HG03108 (cell line): ENCODE results near the gene SLC35E1.
"Not testable (repeated sequence)": the region's sequence is repeated elsewhere in the genome, so short reads cannot be mapped to it uniquely, and the experiment has no call there.

Experiments
- ATAC-seq: cut with Tn5 transposase; IDR thresholded peaks from one replicate; pipeline ENCODE4 v1.9.1; 2021; ENCODE audit warnings: moderate library complexity; ENCODE audit not compliant: unreplicated experiment

SLC35E1 gene

DNA sequence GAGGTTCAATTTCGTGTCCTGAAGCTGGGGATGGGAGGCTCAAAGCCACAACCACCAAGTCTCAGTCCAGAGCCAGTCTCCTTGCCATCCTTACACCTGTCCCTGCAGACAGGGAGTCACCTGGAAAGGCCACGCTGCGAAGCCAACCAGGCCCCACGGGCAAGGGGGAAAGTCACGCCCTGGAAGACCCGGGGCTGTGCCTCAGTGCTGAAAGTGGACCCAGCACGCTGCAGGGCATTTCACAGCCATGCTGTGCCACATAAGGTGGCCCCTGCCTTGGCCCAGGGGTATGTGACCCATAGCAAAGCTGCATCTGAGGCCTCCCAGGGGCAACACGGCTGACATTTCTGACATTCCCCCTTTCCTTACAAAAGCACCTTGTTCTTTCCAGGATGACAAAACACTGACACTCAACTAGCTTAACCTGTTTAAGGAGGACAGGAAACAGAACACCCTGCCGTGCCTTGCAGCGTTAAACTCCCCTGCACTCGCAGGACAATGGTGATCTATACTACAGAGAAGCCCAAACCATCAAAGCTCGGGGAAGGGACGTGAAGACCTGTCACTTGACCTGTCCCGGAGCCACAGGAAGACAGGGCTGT, 44.8 kb downstream of the SLC35E1 start:
- no peak for ATAC-seq

DNA sequence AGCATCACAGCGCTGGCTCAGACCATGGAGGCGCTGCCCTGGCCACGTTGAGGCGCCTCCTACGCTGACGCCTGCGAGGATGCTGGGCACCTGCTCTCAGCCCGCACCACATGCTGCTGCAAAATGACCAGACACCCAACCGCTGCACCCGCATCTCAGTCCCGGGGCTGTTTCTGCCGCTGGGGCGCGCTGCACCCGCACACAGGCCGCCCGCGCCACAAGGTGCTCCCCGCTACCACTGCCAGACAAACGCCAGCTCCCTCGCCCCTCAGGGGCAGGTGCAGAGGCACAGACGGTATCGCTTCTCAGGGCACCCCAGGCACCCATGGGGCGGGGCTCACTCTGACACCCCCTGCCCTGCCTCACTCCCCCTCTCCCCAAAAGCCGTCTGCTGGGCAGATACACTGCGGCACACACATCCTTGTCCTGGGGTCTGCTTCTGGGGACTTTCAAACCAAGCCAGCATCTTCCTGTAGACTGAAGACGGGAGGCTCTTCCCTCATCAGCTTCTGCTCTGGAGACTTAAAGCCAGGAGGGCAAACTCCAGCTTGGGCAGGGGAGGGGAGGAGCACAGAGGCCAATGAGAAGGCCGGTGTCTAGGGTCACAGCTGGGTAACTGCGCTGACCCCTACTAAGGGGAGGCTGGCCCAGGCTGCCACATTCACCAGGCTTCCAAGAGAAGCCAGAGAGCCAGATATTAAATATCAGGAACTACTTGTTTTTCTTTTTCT, 46.3 kb downstream of the SLC35E1 start:
- ATAC-seq, result no peak

DNA sequence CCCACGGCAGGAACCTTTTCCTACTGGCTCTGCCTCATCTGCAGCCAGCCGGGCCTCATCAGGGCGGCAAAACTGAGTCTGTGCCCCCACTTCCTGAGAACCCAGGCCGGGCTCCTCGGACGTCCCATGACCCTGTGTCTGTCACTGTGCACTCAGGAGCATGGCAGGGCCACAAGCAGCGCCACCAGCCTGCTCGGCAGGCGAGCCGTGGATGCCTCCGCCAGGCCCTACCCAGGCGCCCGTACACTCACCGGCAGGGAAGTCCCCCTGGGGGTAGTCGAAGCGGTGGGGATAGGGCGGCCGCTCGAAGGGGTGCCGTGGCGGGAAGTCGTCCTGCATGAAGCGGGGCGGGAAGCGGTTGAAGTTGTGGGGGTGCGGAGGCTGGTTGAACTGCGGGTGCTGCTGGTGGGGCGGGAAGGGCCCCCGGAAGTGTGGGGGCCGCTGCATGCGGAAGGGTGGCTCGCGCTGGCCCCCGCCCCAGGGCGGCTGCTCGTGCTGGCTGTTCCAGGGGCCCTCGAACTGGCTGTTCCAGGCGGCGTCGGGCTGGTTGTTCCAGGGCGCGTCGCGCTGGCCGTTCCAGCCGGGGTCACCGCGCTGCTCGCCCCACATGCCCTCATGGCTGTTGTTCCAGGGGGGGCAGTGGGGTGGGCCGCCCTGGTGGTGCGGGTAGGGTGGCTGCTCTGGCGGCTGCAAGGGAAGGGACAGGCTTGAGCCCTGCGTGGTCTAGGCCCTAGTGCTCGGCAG, 47.1 kb downstream of the SLC35E1 start:
- ATAC-seq, result no peak

DNA sequence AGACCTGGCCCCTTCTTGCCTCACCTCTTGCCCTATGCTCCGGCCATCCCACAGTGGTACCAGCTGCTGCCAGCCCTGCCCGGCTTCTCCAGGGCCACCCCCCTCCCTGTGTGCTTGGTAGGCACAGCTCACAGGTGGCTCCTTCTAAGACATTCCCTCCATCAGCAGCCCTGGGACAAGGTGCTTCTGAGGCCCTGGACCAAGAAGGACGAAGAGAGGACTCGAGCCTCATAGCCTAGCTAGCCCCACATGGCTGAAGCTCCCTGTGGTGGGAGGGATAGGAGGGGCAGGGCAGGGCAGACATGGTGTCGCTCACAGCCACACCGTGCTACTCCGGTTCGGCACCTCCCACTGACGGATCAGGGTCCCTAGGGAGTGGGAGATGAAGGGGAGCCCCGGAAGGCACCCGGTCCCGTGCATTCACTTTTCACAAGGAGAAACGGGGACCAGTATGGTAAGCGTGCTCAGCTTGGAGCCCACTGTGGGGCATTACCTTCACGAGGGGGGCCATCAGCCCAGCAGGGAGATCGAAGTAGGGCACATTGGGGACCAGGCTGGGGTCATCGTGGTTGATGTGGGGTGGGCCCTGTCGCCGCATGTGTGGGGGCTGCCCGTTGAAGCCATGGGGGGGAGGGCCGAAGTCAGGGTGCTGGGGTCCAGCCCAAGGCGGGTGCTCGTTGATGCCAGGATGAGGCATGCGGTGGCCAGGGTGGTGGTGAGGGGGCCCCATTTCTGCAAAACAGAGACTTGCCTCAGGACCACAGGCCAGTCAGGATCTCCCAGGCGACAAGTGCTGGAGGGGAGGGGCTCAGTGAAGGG, 49.4 kb downstream of the SLC35E1 start:
- no peak for ATAC-seq

DNA sequence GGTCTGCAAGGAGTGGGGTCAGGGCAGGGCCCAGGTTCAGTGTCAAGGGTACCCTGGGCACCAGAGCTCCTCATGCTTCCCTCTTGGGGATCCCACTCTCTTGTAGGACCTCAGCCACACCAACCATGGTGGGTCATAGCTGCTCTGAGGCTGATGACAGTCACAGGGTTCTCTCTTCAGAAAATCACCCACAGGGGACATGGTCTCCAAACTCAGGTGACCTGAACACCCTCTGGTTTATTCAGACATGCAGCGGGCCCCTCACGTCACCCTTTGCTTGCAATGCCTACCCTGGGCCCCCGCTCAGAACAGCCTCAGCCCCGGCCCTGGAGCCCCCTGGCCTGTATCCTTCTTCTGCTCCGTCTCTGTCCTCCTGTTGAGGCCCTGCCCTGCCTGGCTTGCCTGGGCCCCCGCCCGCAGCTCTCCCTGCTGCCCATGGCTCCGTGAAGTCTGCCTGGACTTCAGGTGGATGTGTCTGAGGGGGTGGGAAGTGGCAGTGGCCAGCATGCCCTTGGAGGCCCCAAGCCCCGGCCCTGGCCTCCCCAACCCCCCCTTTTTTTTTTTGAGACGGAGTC, 50.4 kb downstream of the SLC35E1 start:
- no peak for ATAC-seq

DNA sequence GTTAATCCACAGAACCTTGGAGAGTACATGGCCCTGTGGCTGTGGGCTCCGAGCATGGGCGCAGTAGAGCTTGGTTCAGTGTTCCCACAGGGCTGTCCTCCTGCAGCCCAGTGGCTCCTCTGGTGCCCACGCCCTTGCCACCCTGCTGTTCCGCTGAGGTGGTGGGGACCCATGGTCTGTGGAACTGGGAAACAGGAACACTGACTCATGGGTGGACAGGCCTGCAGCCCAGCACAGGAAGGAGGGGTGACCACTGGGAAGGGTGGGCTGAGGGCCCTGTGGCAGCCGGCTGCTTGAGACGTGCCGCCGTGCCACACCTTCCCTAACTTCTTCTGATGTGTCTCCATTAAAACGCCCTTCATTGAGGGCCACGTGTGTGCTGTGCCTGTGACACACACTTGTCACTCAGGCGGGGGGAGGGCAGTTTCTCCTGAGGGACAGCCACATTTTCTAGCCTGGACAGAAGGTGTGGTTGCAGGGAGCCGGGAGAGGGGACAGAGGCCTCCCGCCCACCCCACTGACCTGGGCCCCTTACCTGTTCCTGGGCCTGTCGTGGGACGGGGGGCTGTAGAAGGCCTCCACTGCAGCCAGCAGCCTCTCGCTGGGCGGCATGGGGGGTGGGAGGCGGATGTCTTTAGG, 51.1 kb downstream of the SLC35E1 start:
- no peak for ATAC-seq

DNA sequence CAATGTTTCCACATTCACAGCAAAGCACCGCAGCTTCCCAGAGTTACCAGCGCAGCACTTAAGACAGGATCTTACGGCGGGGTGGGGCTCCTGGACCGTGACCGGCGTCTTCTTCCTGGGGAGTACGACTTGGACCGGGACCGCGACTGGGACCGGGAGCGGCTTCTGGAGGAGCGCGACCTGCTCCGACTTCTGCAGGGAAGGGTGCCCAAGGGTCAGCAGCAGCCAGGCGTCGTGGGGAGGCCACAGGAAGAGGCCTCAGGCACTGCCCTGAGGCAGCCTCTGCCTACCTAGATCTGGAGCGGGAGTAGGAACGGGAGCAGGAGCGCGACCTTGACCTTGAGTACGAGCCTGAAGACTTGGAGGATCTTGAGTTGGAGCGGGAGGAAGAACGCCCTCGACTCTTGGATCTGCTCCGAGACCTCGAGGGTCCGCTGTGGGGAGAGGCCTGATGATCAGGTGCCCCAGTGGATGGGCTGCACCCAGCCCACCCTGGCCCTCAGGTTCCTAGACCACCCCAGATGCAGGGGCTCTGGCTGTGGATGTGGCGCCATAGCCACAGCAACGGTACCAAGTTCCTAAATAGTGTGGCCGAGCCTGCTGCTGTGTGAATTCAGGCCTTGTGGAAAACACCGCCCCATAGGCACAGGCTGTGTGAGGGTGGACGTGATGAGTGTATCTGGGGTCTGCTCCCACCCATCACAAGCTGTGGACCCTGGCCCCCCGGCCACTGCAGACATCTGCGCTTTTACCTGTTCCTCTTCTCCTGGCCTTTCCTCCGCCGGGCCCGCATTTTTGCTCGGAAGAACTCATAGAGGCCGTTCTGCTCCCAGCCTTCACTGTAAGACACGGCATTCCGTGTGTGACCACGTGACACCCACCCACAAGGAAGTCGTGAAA, 51.9 kb downstream of the SLC35E1 start:
- ATAC-seq, result no peak

DNA sequence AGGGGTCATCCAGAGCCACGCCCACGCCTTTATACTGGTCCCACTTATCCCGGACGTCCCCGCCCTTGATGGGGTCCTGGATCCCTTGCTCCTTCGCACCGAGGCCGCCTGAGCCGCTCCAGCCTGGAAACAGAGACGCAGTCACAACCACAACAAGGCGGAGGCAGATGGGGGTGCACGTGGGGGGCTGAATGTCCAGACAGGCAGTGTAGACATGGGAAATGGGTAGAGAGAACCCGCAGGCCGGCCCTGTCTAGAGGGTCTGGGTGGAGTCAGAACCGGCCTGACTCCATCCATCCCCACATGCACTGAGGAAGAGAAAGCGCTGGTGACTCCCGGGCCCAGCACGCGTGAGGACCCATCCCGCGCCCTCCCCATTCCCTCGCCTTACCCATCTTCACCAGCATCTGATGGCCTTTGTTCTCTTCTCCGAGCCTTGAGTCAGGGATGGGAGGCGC, 53.0 kb downstream of the SLC35E1 start:
- no peak for ATAC-seq

DNA sequence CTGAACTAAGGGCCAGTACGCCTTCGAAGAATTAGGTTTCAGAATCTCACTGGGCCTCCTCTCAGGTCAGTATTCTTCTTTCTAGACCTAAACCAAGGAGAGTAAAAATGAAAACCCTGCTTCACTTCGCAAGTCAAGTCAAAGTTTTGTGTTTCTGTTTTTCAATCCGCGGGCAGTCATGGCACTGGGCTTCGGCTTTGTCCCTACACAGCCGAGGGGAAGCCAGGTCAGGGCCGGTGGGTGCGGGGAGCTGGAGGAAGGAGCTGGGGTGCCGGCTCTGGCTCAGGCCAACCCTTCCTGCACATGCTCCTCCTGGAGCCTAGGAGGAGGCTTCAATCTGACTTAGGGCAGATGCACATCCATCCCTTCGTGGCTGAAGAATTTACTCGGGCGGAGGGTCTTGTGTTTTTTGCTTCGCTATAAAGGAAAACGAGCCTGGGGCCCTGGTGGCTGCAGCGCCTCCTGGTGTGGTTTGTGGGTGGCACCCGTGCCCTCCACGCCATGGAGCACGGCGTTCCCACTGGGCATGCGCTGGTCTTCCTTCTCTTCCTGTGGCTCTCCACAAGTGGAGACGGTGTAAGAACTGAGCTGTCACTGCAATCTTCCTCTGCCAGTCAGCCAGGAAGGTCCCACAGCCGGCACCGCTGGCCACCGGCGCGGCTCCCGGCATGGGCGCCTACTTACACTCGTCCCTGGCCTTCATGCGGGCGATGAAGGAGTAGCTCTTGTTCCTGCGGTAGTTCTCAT, 53.6 kb downstream of the SLC35E1 start:
- ATAC-seq, result no peak

DNA sequence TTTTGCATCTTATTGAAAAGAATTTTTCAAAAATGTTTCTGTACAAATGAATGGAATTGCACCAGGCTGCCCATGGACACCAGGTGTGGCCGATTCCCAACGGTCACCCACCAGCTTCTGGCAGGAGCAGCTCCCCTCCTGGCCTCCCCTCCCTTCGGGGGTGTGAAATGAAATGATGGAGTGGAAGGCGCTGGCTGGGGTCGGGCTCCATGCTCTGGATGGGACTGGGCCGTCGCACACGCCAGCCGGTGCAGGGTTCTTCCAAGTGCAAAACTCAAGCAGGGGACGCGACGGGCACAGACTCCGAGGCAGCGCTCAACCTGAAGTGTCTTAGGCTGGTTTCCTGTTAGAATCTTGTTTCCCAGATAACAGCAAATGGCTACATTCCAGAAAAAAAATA, 54.2 kb downstream of the SLC35E1 start:
- no peak for ATAC-seq

DNA sequence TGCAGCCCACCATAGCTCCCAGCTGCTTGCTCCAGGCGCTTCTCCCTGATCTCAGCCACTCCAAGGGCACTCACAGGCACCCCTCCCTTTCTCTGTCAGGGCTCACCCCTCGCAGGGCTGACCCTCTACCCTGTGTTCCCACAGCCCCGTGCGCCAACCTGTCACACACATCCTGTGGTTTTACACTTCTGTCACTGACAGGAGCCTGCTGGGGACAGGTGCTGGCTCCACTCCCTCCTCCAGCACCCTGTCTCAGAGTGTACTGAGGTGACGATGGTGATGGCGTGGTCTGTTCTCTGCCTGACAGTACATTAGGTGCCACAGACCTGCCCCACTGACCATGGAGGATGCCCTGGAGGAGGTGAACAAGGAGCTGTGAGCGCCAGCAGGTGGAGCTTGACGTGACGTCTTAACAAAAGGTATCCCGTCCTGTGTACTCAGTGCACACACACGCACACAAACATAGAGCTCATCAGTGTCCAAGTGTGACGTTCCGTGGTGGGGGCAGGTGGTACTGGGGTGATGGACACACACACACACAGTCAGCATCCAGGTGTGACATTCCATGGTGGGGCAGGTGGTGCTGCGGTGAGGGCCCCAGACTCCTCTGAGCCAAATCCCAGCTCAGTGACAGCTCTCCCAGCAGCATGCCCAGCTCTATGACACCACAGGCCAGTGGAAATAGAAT, 55.1 kb downstream of the SLC35E1 start:
- no peak for ATAC-seq

DNA sequence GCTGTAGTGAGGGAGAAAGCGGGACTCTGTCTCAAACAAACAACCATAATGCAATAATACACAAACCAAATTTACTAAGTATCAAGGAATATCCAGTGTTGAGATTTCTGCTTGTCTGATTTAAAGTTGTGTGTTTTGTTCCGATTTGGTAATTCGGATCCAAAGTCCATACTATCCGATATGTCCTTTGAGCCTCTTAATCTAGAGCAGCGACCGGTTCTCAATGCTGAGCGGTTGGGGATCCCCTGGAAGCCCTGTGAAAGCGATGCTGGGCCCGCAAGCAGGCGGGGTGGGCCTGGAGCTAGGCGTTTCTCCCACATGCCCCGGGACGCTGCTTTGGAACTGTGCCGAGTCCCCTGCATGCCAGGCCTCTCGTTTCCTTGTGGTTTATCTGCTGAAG, 55.8 kb downstream of the SLC35E1 start:
- ATAC-seq, result no peak

DNA sequence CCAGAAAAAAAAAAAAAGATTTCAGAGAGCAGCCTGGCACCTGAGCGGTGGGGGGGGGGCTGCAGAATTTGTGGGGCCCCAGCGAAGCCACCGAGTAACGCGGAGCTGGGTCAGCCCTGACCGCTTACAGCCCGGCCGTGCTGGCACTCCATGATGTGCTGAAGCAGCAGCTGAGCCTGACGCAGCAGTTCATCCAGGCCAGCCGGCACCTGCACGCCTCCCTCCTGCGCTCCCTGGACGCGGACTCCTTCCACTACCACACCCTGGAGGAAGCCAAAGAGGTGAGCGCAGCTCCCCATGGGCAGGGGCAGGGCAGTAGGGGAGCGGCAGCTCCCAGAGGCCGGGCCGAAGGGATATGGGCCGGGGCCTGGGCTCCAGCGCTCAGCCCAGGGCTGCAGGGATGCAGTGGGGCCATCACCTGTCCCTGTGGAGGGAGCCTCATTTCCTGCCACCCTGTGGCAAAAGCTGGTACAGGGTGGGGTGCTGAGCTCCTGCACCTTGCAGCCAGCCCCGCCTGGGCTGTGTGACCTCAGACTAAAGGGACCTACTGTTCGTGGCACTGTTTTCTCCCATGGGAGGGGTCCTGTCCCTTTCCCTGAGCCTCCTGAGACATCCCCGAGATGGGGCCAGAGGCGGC, 57.7 kb downstream of the SLC35E1 start:
- no peak for ATAC-seq

DNA sequence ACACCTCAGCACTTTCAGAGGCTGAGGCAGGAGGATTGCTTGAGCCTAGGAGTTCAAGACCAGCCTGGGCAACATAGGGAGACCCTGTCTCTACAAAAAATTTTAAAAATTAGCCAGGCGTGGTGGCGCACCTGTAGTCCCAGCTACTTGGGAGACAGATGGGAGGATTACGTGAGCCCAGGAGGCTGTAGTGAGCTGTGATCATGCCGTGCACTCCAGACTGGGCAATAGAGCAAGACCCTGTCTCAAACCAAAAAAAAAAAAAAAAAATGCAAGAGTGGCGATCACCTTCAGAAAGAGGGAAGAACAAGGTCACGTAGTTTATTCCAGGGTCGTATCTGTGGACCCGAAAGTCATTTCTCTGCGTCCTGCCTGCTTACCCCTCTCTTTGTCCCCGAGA, 59.6 kb downstream of the SLC35E1 start:
- ATAC-seq, result not testable (repeated sequence)

DNA sequence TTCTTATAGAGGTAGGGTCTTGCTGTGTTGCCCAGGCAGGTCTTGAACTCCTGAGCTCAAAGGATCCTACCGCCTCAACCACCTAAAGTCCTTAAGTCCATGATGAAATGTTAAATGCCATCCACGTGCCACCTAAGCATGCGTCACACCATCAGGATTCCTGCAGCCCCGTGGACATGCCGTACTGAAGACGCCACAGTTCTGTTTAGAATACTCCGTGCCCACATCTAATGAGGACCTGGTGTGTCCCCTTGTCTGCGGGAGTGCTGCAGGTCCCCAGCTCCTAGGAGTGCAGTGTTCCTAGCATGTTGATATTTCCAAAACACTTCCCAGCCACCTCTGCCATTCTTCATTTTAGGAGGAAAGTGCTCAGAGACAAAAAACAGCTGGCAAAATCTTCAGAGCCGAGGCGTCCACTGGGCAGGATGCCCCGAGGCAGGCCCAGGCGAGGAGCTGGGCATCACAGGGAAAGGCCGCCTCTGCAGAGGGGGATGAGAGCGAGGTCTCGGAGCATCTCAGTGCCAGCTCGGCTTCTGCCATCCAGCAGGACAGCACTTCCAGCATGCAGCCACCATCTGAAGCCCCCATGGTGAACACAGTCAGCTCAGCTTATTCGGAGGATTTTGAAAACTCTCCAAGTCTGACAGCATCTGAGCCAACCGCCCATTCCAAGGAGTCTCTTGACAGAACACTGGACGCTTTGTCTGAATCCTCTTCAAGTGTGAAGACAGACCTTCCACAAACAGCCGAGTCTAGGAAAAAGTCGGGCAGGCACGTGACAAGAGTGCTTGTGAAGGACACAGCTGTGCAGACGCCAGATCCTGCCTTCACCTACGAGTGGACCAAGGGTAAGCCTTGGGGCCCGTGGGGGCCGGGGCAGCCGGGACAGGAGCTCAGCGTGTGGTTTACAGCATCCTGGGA, 62.8 kb downstream of the SLC35E1 start:
- no peak for ATAC-seq

DNA sequence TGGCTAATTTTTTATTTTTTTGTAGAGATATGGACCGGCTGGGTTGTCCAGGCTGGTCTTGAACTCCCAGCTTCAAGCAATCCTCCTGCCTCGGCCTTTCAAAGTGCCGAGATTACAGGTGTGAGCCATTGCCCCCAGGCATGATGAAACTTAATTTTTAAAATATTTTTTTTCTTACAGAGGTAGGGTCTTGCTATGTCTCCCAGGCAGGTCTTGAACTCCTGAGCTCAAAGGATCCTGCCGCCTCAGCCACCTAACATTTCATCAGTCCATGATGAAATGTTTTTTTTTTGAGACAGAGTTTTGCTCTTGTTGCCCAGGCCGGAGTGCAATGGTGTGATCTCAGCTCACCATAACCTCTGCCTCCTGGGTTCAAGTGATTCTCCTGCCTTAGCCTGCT, 63.7 kb downstream of the SLC35E1 start:
- no peak for ATAC-seq

DNA sequence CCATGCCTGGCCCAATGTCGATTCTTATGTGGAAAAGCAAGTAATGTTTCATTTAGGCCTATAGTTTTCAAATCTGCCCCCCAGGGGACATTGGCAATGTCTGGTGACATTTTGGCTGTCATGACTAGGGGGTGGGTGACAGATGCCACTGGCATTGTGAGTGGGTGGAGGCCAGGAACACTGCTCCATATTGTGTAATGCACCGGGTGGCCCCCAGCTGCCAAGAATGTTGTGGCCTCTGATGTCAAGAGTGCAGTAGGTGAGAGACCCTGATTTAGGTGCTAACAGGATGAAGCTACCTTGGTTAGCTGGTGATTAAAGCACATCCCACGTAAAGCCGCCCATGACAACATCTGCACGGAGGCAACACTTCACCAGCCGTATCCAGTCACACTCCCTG, 65.3 kb downstream of the SLC35E1 start:
- no peak for ATAC-seq
